ENCODE results near the gene OR2F2. TPM values are rescaled to one million over a fixed set of nuclear protein-coding genes. Genes with fewer than 3 reads are reported as not detected.

The OR2F2 gene, protein sequence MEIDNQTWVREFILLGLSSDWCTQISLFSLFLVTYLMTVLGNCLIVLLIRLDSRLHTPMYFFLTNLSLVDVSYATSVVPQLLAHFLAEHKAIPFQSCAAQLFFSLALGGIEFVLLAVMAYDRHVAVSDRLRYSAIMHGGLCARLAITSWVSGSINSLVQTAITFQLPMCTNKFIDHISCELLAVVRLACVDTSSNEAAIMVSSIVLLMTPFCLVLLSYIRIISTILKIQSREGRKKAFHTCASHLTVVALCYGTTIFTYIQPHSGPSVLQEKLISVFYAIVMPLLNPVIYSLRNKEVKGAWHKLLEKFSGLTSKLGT
- not detected in 2 replicates for total RNA-seq

DNA sequence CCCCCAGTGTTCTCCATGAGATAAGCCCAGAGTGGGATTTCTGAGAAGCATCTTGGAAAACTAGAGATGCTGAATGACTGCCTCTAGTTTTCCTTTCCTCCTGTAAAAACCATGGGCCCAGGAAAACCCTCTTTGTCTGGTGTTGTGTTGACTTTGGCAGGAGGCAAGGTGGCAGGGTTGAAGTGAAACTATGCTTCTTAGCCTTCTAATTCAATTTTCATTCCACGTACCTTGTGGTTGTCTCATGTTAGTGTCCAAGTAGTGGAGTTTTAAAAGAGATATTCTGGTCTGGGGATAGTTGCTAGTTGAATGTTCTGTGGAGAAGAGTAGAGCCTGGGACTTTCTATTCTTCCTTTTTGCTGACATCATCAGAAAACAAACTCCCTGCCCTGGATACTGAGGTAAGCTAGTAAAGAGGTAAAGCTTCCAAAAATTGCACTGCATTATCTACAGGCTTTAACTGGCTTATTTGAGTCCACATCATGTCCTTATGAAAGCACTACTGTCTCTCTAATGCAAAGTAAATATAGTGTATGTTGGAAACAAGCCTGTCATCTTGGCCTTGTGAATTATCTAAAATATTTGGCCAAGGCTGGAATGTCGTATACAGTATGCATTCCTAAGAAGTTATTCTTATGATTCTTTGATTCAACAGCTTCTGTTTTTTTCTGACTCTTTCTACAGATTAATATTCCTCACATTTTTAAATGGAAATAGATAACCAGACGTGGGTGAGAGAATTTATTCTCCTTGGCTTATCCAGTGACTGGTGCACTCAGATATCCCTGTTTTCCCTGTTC, at the start of gene OR2F2:
TSS of gene OR2F2 (plus strand) at position 708 of the 800 bp plus-strand sequence. CDS start at position 708, 0 bp downstream.

DNA sequence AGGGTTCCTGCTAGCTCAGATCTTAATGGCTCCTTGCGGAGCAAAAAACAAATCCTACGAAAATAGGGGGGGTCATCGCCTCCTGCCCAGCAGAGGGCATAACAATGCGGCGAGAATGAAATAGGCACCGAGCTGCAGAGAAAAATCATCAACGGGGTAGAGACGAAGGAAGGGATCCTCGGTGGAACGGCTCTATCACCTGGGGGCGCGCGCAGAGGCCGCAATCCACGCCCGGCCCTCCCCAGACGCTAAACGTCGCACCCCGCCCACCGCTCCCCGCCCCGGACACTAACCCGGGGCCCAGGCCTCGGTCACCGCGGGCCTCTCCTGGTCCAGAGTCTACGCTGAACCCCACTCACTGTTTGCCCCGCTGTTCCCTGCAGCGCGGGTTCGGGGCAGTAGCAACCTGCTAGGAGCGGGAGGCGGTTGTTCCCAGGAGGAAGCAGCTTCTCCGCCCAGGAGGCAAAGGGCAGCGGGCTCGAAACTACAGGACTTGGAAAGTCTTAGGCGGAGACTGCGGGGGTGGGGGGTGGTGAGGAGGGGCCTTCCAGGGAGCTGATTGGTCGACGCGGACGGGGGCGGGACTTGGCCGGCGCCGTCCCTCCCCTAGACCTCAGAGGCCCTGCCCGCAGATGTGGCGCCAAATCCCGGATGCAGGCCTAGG, 33.2 kb upstream of the OR2F2 start, which contains the start of gene TCAF1:
TSS of gene TCAF1 (minus strand) at position 509 of the 664 bp plus-strand sequence. CDS start 25,568 bp downstream, outside the sequence.

DNA sequence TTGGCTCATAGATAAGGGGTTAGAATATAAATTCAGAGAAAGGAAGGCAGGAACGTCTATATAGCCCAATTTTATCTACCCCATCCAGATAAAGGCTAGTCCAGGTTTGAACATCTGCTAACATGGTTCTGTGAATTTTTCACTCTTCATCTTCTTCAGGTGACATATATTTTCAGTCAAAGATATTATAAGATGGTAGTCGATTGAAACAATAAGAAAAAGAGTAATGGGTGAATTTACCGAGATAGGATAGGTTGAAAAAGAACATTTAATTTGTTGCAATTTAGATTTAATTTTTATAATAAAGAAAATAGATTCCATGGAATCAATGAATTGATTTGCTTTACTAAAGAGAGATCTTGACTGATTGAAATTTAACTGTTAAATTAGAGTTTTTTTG, 19.5 kb downstream of the OR2F2 start, which contains the start of gene OR2F1:
TSS of gene OR2F1 (plus strand) at position 301 of the 400 bp plus-strand sequence. CDS start 5,127 bp downstream, outside the sequence.

Other genes starting within 250 kb of the OR2F2 start
- gene CTAGE6, start 177.5 kb upstream of the OR2F2 start, total RNA-seq: under 0.01 TPM in 1 of 2 replicates, not detected in the other
- gene TCAF1, start 33.1 kb upstream of the OR2F2 start, total RNA-seq: 23.4 and 27.7 TPM in 2 replicates
- gene OR2F1, start 19.6 kb downstream of the OR2F2 start, total RNA-seq: not detected in 2 replicates
- not detected in 2 replicates for gene OR6B1, start 65.1 kb downstream of the OR2F2 start, total RNA-seq
- gene OR2A5, start 113.7 kb downstream of the OR2F2 start, total RNA-seq: under 0.01 TPM in 1 of 2 replicates, not detected in the other
- not detected in 2 replicates for gene OR2A25, start 134.6 kb downstream of the OR2F2 start, total RNA-seq
- under 0.01 TPM in 1 of 2 replicates, not detected in the other for gene OR2A12, start 151.0 kb downstream of the OR2F2 start, total RNA-seq
- gene OR2A2, start 174.3 kb downstream of the OR2F2 start, total RNA-seq: not detected in 2 replicates
- under 0.01 TPM in 1 of 2 replicates, not detected in the other for gene OR2A14, start 187.9 kb downstream of the OR2F2 start, total RNA-seq
- gene CTAGE4, start 248.2 kb downstream of the OR2F2 start, total RNA-seq: 2.4 TPM in 1 of 2 replicates, not detected in the other

All from tracheal epithelial cell (primary cell).